A549 (cell line): ENCODE results near the gene SLC28A1. TPM values are rescaled to one million over a fixed set of nuclear protein-coding genes. Genes with fewer than 3 reads are reported as not detected.

ENCODE experiments used
- ATAC-seq, 2 experiments: fragments of 200-7000 bp in 1 of 2; fragments of >200 bp in 1 of 2; cut with Nextera tagmentation in 1 of 2; cut with Tn5 transposase in 1 of 2; 3 replicates each; pipeline versions ENCODE4 v1.8.0 to v1.9.1; 2018 to 2020; ENCODE audit warnings: mild to moderate bottlenecking in 1 of 2, moderate library complexity in 1 of 2
- CTCF ChIA-PET: fragments of 300-600 bp; sonication (Branson Sonifier 250); formaldehyde crosslinking; extraction: SDS; loops from one replicate; lab custom pipeline; 2021; ENCODE audit warnings: antibody characterized with exemption, inconsistent platforms; lab: Yijun Ruan, JAX
- POLR2A ChIA-PET: fragments of 350-600 bp; formaldehyde crosslinking; extraction: SDS; loops from one replicate; lab custom pipeline; 2021; ENCODE audit warnings: antibody characterized with exemption, inconsistent platforms; lab: Yijun Ruan, JAX
- DNase-seq, 2 experiments: peaks; one replicate each; pipeline versions ENCODE4 v3.0.0 to v3.0.0-alpha.2; 2011 to 2016; ENCODE audit warnings: low read depth in 1 of 2, low spot score in 1 of 2
- FAIRE-seq: peaks from 2 replicates; lab custom pipeline; 2011; peaks lifted over from hg19 to GRCh38; lab: Jason Lieb, UNC
- H3K27ac ChIP-seq, 2 experiments: fragments of >200 bp; sonication (Bioruptor Twin); formaldehyde crosslinking; 3 replicates each; pipeline ENCODE4 v1.5.1; 2016 to 2017
- H3K4me1 ChIP-seq: fragments of >200 bp; sonication (Bioruptor Twin); formaldehyde crosslinking; 3 replicates; pipeline ENCODE4 v1.6.1; 2016
- H3K4me2 ChIP-seq: fragments of >200 bp; sonication (Bioruptor Twin); formaldehyde crosslinking; 3 replicates; pipeline ENCODE4 v1.6.1; 2016
- H3K4me3 ChIP-seq: fragments of >200 bp; sonication (Bioruptor Twin); formaldehyde crosslinking; 3 replicates; pipeline ENCODE4 v1.5.1; 2016
- H3K9me3 ChIP-seq: fragments of >200 bp; sonication (Bioruptor Twin); formaldehyde crosslinking; 3 replicates; pipeline ENCODE4 v1.6.1; 2016
- CEBPB ChIP-seq, 2 experiments: fragments of >200 bp in 1 of 2; sonication (Bioruptor Twin) in 1 of 2; formaldehyde crosslinking in 1 of 2; IDR thresholded peaks; 2 replicates each; pipeline ENCODE4 v1.6.1; 2012 to 2016
- CHD2 ChIP-seq: fragments of 150-350 bp; IDR thresholded peaks from 2 replicates; pipeline ENCODE4 v1.6.1; 2014; ENCODE audit warnings: low read length; ENCODE audit not compliant: partially characterized antibody
- CHD4 ChIP-seq: fragments of 200-600 bp; sonication (generic); IDR thresholded peaks from 2 replicates; pipeline ENCODE4 v1.6.1; 2016; ENCODE audit warnings: antibody characterized with exemption, mild to moderate bottlenecking, borderline replicate concordance
- EHMT2 ChIP-seq: fragments of 200-600 bp; sonication (generic); IDR thresholded peaks from 2 replicates; pipeline ENCODE4 v1.6.1; 2016; ENCODE audit warnings: antibody characterized with exemption, low read depth, mild to moderate bottlenecking, moderate library complexity
- EP300 ChIP-seq, 2 experiments: fragments of >200 bp; sonication (Bioruptor Twin); formaldehyde crosslinking; IDR thresholded peaks; 2 replicates in 1 of 2; 3 replicates in 1 of 2; pipeline ENCODE4 v1.6.1; 2016 to 2017
- ESRRA ChIP-seq: fragments of 150-350 bp; IDR thresholded peaks from 2 replicates; pipeline ENCODE4 v1.6.1; 2014; ENCODE audit warnings: mild to moderate bottlenecking, low read length, borderline replicate concordance
- HEYL ChIP-seq: fragments of 250-450 bp; sonication (Bioruptor Pico); IDR thresholded peaks from 2 replicates; pipeline ENCODE4 v1.8.0; 2021; ENCODE audit warnings: mild to moderate bottlenecking, moderate library complexity
- HOXB5 ChIP-seq: fragments of 250-450 bp; sonication (Bioruptor Pico); IDR thresholded peaks from 2 replicates; pipeline ENCODE4 v1.5.0; 2020; ENCODE audit warnings: mild to moderate bottlenecking, moderate library complexity
- KDM1A ChIP-seq: fragments of 200-600 bp; sonication (generic); IDR thresholded peaks from 2 replicates; pipeline ENCODE4 v1.6.1; 2016; ENCODE audit warnings: low read depth, mild to moderate bottlenecking
- MAFK ChIP-seq: fragments of 450-650 bp; IDR thresholded peaks from 2 replicates; pipeline ENCODE4 v1.6.1; 2014; ENCODE audit not compliant: partially characterized antibody
- MYC ChIP-seq: IDR thresholded peaks from 2 replicates; pipeline ENCODE4 v1.6.1; 2012; ENCODE audit warnings: mild to moderate bottlenecking, inconsistent platforms, low read length, improper control_type of control experiment, borderline replicate concordance
- NPAS2 ChIP-seq: fragments of 250-450 bp; sonication (Bioruptor Pico); IDR thresholded peaks from 2 replicates; pipeline ENCODE4 v1.8.0; 2022; ENCODE audit warnings: mild to moderate bottlenecking, moderate library complexity, borderline replicate concordance
- RFX5 ChIP-seq: fragments of 450-650 bp; IDR thresholded peaks from 2 replicates; pipeline ENCODE4 v1.7.1; 2014; ENCODE audit warnings: antibody characterized with exemption, mild to moderate bottlenecking, moderate library complexity
- SREBF2 ChIP-seq: fragments of 450-650 bp; IDR thresholded peaks from 2 replicates; pipeline ENCODE4 v1.6.1; 2014; ENCODE audit warnings: mild to moderate bottlenecking, moderate library complexity
- TFCP2L1 ChIP-seq: fragments of 250-450 bp; sonication (Bioruptor Pico); IDR thresholded peaks from 2 replicates; pipeline ENCODE4 v1.5.0; 2021; ENCODE audit warnings: mild to moderate bottlenecking
- ZFP36 ChIP-seq: fragments of 450-650 bp; IDR thresholded peaks from 2 replicates; pipeline ENCODE4 v1.6.1; 2014; ENCODE audit warnings: borderline replicate concordance; ENCODE audit not compliant: partially characterized antibody
- ZNF302 ChIP-seq: fragments of 250-450 bp; sonication (Bioruptor Pico); IDR thresholded peaks from 2 replicates; pipeline ENCODE4 v1.9.0; 2021; ENCODE audit warnings: inconsistent platforms, mild to moderate bottlenecking, moderate library complexity
- ZSCAN20 ChIP-seq: fragments of 250-450 bp; sonication (Bioruptor Pico); IDR thresholded peaks from 2 replicates; pipeline ENCODE4 v1.8.0; 2022; ENCODE audit warnings: mild to moderate bottlenecking, moderate library complexity
- WGBS: methylation state at CpG from one replicate; pipeline ENCODE4 v1.1.6; 2017; ENCODE audit errors: missing lambda C conversion rate; 5-methylcytosine and 5-hydroxymethylcytosine counted together
- polyA plus RNA-seq, 4 experiments: library from polyadenylated mRNA; depleted of rRNA in 3 of 4; stranded (reverse); fragments of >200 nt; fragmentation: RNase III in 1 of 4; extraction: RNeasy Plus Mini Kit Qiagen cat#74134 plus additional on column Dnase treatment in 1 of 4; gene quantifications; 2 replicates in 3 of 4; 3 replicates in 1 of 4; pipeline ENCODE4 v1.2.3, GENCODE V29; 2011 to 2017
- TF ChIP-seq, protein P1 (sequence below): fragments of 200-600 bp; sonication (generic); IDR thresholded peaks from 2 replicates; pipeline ENCODE4 v1.6.1; 2016; ENCODE audit warnings: antibody characterized with exemption, mild to moderate bottlenecking, moderate library complexity
- TF ChIP-seq, protein P2 (sequence below): fragments of >200 bp; sonication (Bioruptor Twin); formaldehyde crosslinking; IDR thresholded peaks from 3 replicates; pipeline ENCODE4 v1.5.1; 2016

Gene SLC28A1
- polyA plus RNA-seq, 2 of the 4 experiments (the other 2 are of a cell fraction) = 0.06 to 0.13 TPM

DNA sequence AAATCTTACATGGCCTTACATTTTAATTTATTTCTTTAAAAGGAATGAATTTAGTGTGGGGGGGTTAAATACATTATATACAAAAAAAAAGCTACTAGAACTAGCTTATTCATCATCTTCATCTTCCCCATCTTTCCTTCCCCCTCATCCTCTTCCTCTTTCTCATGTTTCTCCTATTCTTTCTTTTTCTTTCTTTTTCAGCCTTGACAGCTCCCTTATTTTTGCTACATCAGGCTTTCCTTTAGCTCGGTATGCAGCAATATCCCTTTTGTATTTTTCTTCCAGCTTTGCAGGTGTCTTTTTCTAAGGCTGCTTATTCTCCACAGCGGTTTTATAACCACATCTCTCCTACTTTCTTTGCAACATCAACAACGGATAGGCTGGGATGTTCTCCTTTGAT, 55.9 kb downstream of the SLC28A1 start:
- Histone ChIP-seq H3K4me1 (peaks cover 4% of the 10 kb centered on the region; the same call in 2 of the 3 replicates), H3K9me3 (peaks cover 8% of the 10 kb centered on the region; the same call in 1 of the 3 replicates)
- FAIRE-seq (no peak), ATAC-seq (no peak)
- ChIA-PET CTCF (interaction anchor here (0.5 to 12.5 kb wide), 5 partner anchors 13 to 210 kb away, joined by 3 to 78 read pairs (median 3); no protein-coding TSS in a partner anchor), POLR2A (interaction anchor here (0.6 to 1.0 kb wide), 2 partner anchors 339 to 349 kb away, joined by 3 read pairs; no protein-coding TSS in a partner anchor)
- TF ChIP-seq MAFK (peak; percentile 25), CHD2 (no peak)
- TF ChIP-seq, all 56 proteins: peak for 1
- WGBS = 68% methylated on average over 3 of the region's 3 CpGs
- H3K4me3 ChIP-seq = no peak overlapping the region
- H3K4me2 ChIP-seq = no peak overlapping the region
- no peak overlapping the region for H3K27ac ChIP-seq
- DNase-seq = no peak

DNA sequence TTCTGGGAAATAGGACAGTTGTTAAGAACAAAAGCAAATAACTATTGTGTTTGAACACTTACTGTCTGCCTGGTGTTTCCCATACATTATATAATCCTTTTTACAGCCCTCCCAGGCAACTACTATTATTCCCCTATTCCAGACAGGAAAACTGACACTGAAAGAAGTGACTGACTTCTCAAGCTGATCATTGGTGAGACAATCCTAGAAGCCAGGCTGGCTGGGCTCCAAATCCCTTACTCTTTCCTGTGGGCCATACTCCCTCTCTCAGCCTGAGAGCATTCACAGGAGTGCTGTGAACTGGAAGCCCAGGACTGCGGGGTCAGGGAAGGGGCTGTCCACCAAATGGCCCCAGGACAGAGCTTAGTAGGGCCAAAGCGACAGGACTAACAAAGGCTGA, 58.0 kb downstream of the SLC28A1 start:
- TF ChIP-seq SREBF2 (no peak), TFCP2L1 (no peak), NPAS2 (CRISPR knock-in tag) (no peak), CHD4 (no peak), EP300 (IDR thresholded peaks at IDR 0.05) (no peak), CEBPB (IDR thresholded peaks at IDR 0.05) (no peak), MYC (no peak), RFX5 (no peak), HEYL (no peak), KDM1A (no peak), ESRRA (no peak), HOXB5 (CRISPR knock-in tag) (no peak), ZFP36 (no peak), EHMT2 (no peak), ZNF302 (CRISPR knock-in tag) (no peak), ZSCAN20 (CRISPR knock-in tag) (no peak)
- TF ChIP-seq, protein P1, sequence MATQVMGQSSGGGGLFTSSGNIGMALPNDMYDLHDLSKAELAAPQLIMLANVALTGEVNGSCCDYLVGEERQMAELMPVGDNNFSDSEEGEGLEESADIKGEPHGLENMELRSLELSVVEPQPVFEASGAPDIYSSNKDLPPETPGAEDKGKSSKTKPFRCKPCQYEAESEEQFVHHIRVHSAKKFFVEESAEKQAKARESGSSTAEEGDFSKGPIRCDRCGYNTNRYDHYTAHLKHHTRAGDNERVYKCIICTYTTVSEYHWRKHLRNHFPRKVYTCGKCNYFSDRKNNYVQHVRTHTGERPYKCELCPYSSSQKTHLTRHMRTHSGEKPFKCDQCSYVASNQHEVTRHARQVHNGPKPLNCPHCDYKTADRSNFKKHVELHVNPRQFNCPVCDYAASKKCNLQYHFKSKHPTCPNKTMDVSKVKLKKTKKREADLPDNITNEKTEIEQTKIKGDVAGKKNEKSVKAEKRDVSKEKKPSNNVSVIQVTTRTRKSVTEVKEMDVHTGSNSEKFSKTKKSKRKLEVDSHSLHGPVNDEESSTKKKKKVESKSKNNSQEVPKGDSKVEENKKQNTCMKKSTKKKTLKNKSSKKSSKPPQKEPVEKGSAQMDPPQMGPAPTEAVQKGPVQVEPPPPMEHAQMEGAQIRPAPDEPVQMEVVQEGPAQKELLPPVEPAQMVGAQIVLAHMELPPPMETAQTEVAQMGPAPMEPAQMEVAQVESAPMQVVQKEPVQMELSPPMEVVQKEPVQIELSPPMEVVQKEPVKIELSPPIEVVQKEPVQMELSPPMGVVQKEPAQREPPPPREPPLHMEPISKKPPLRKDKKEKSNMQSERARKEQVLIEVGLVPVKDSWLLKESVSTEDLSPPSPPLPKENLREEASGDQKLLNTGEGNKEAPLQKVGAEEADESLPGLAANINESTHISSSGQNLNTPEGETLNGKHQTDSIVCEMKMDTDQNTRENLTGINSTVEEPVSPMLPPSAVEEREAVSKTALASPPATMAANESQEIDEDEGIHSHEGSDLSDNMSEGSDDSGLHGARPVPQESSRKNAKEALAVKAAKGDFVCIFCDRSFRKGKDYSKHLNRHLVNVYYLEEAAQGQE = no peak
- TF ChIP-seq, protein P2, sequence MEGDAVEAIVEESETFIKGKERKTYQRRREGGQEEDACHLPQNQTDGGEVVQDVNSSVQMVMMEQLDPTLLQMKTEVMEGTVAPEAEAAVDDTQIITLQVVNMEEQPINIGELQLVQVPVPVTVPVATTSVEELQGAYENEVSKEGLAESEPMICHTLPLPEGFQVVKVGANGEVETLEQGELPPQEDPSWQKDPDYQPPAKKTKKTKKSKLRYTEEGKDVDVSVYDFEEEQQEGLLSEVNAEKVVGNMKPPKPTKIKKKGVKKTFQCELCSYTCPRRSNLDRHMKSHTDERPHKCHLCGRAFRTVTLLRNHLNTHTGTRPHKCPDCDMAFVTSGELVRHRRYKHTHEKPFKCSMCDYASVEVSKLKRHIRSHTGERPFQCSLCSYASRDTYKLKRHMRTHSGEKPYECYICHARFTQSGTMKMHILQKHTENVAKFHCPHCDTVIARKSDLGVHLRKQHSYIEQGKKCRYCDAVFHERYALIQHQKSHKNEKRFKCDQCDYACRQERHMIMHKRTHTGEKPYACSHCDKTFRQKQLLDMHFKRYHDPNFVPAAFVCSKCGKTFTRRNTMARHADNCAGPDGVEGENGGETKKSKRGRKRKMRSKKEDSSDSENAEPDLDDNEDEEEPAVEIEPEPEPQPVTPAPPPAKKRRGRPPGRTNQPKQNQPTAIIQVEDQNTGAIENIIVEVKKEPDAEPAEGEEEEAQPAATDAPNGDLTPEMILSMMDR = no peak
- Histone ChIP-seq H3K4me1 (peaks cover under 1% of the 10 kb centered on the region; the same call in 1 of the 3 replicates), H3K9me3 (peaks cover 8% of the 10 kb centered on the region; the same call in 1 of the 3 replicates), H3K27ac (no peak overlapping the region), H3K4me3 (no peak overlapping the region), H3K4me2 (no peak overlapping the region)
- DNase-seq (no peak), FAIRE-seq (peak; percentile 39), ATAC-seq (no peak)
- POLR2A ChIA-PET = no interaction called here
- WGBS = 85% methylated on average over 2 of the region's 2 CpGs
- CTCF ChIA-PET = interaction anchor here (0.6 to 12.5 kb wide), 8 partner anchors 11 to 355 kb away, joined by 3 to 78 read pairs (median 6); no protein-coding TSS in a partner anchor
